MG63 (cell line): ENCODE measurements around the gene CCL18. TPM values are rescaled to one million over a fixed set of nuclear protein-coding genes. Genes with fewer than 3 reads are reported as not detected.
"Not testable (repeated sequence)": the region's sequence is repeated elsewhere in the genome, so short reads cannot be mapped to it uniquely, and the experiment has no call there.

Source experiments
- DNase-seq: peaks from one replicate; pipeline ENCODE4 v3.0.0-alpha.2; 2020
- H3K27me3 ChIP-seq: fragments of 250-450 bp; sonication (Bioruptor Pico); 2 replicates; pipeline ENCODE4 v1.5.1; 2020; ENCODE audit warnings: mild to moderate bottlenecking, moderate library complexity
- H3K36me3 ChIP-seq: fragments of 250-450 bp; sonication (Bioruptor Pico); 2 replicates; pipeline ENCODE4 v1.5.1; 2020; ENCODE audit warnings: mild to moderate bottlenecking, moderate library complexity
- H3K4me3 ChIP-seq: fragments of 250-450 bp; sonication (Bioruptor Pico); 2 replicates; pipeline ENCODE4 v1.5.1; 2020; ENCODE audit warnings: mild to moderate bottlenecking, moderate library complexity
- H3K9me3 ChIP-seq: fragments of 250-450 bp; sonication (Bioruptor Pico); 2 replicates; pipeline ENCODE4 v1.5.1; 2020; ENCODE audit warnings: mild to moderate bottlenecking, moderate library complexity
- total RNA-seq: library from RNA; depleted of rRNA; stranded (reverse); fragments of >200 nt; shearing (Covaris generic); gene quantifications from 2 replicates; pipeline ENCODE4 v1.2.3, GENCODE V29; 2014; ENCODE audit warnings: low replicate concordance; rRNA removed

The CCL18 gene
- total RNA-seq: not detected in 2 replicates

GRCh38 chr17:36063786-36064541 is at the start of gene CCL18:
Gene CCL18, plus strand, starts transcription at chr17:36064272. Its CDS starts 71 bp downstream, at chr17:36064343.
- H3K27me3 ChIP-seq: peaks cover 9% of the 10 kb centered on the region
- H3K4me3 ChIP-seq: no peak within 1 kb of the TSS
- no peaks in the 10 kb centered on the region for H3K9me3 ChIP-seq
- DNase-seq: no peak
- no peaks in the 10 kb centered on the region for H3K36me3 ChIP-seq

GRCh38 chr17:36014946-36015345 is 49.1 kb upstream of the CCL18 start:
- Histone ChIP-seq H3K9me3 (no peaks in the 10 kb centered on the region; the same call in 1 of the 2 replicates), H3K36me3 (no peaks in the 10 kb centered on the region), H3K27me3 (peaks cover 6% of the 10 kb centered on the region; the same call in 1 of the 2 replicates), H3K4me3 (no peak overlapping the region)
- DNase-seq: no peak

GRCh38 chr17:36015895-36016294 is 48.2 kb upstream of the CCL18 start:
- peaks cover 12% of the 10 kb centered on the region for H3K27me3 ChIP-seq
- not testable (repeated sequence) for H3K9me3 ChIP-seq, DNase-seq, H3K36me3 ChIP-seq, H3K4me3 ChIP-seq

GRCh38 chr17:36016555-36016954 is 47.5 kb upstream of the CCL18 start:
- H3K36me3 ChIP-seq: no peaks in the 10 kb centered on the region
- no peaks in the 10 kb centered on the region for H3K9me3 ChIP-seq
- no peak for DNase-seq
- H3K4me3 ChIP-seq: no peak overlapping the region
- peaks cover 14% of the 10 kb centered on the region for H3K27me3 ChIP-seq

GRCh38 chr17:36017799-36018198 is 46.3 kb upstream of the CCL18 start, which contains the start of gene CCL23:
Gene CCL23, minus strand, starts transcription at chr17:36017972. Its CDS starts 75 bp downstream, at chr17:36017897.
- H3K9me3 ChIP-seq: no peaks in the 10 kb centered on the region
- no peaks in the 10 kb centered on the region for H3K36me3 ChIP-seq
- peaks cover 16% of the 10 kb centered on the region for H3K27me3 ChIP-seq
- no peak within 1 kb of the TSS for H3K4me3 ChIP-seq
- DNase-seq: no peak

- no peak overlapping the region for H3K4me3 ChIP-seq
- no peaks in the 10 kb centered on the region for H3K9me3 ChIP-seq
- no peak for DNase-seq
Measured at GRCh38 chr17:36019423-36019822, 44.6 kb upstream of the CCL18 start.

DNA sequence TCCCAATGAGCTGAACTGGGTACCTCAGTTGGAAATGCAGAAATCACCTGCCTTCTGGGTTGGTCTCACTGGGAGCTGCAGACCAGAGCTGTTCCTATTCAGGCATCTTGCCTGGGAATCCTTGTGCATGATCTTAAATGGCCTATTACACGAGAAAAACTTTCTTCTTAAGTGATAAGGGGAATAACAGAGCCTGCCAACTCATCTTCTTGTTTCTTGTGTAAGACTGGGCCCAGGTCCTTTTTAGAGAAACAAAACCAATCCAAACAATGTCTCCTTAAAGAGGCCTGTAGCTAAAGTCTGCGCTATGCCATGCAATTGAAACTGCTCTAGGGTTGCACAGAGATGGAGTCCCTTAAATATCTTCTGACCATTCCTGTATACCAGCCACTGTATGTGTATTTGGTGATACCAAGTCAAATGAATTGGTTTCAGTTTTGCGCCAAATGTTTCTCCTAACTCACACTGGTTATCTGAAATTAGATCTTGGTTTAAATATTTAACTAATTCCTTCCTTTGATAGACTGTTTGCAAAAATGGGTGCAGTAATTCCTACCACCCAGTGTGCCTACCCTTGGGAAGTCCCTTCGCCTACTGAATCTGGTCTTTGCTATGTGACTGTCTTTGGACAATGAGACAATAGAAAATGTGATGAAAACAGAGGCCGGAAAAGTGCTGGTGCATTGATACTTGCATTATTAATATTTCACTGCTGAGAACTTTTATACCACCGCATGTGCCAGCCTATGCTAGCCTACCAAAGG is 39.8 kb upstream of the CCL18 start:
- no peaks in the 10 kb centered on the region for H3K36me3 ChIP-seq
- H3K27me3 ChIP-seq: peaks cover 14% of the 10 kb centered on the region
- no peak overlapping the region for H3K4me3 ChIP-seq
- H3K9me3 ChIP-seq: no peaks in the 10 kb centered on the region
- DNase-seq: no peak

More at GRCh38 chr17:36019423-36019822, 44.6 kb upstream of the CCL18 start:
- no peaks in the 10 kb centered on the region for H3K36me3 ChIP-seq
- H3K27me3 ChIP-seq: peaks cover 16% of the 10 kb centered on the region

DNA sequence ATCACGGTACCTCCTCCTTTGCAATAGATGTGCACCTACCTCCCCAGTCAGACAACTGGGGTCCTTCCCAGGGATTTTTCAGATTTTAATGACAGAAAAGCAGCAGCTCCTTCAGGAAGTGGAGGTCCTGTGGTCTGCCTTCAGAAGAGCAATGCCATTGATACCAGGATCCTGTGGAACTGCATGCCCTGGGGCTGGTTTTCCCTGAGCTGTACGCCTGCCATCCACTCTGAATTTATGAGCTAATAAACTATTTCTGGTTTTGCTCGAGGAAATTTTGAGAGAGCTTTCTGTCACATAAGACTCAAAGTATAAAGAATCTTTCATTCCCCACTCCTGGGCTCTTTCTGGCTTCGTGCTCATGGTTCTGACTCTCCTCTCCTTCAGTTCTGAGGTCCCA is 36.3 kb upstream of the CCL18 start:
- no peaks in the 10 kb centered on the region for H3K36me3 ChIP-seq
- no peaks in the 10 kb centered on the region for H3K9me3 ChIP-seq
- H3K4me3 ChIP-seq: no peak overlapping the region
- no peak for DNase-seq
- H3K27me3 ChIP-seq: 0 out of 2 replicates have a peak, but pooled peaks cover 5% of the 10 kb centered on the region

- DNase-seq: no peak
- no peaks in the 10 kb centered on the region for H3K9me3 ChIP-seq
- H3K27me3 ChIP-seq: peaks cover 6% of the 10 kb centered on the region; the same call in 1 of the 2 replicates
- H3K4me3 ChIP-seq: no peak overlapping the region
- H3K36me3 ChIP-seq: no peaks in the 10 kb centered on the region
Measured at GRCh38 chr17:36030956-36031355, 33.1 kb upstream of the CCL18 start.

DNA sequence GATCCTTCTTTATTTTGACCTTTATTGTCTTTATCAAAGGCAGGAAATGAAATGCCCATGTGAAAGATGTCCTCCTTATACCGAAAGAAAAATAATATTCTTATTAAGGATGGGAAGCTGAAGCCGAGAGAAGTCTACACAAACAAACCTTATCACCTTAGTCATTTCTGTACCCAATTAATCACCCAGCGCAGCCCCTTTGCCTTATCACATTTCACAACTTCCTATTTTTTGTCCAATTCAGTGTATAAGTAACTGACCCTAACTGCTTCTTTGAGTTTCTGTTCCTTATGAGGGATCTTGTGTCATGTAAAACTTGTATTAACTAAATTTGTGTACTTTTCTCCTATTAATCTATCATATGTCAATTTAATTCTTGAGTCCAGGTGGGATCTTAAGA is 29.9 kb upstream of the CCL18 start:
- Histone ChIP-seq H3K9me3 (no peaks in the 10 kb centered on the region), H3K36me3 (no peaks in the 10 kb centered on the region), H3K4me3 (no peak overlapping the region), H3K27me3 (peaks cover 6% of the 10 kb centered on the region; the same call in 1 of the 2 replicates)
- DNase-seq: no peak

DNA sequence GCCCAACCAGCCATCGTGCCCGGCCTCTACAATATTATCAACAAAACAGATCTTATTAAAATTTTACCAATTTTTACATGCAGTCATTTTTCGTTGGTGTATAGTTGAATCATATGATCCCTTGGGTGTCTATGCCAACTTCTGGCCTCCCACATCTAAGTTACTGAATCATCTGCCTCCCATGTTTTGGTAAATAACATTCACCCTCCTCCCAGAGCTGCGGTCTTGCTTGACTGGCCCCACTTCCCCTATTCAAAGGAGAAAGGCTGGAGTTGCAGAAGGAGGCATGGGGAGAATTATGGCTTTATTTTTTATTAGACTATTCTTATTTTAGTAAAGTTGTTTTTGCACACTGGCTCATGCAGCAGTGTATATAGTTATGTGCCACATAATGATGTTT is 27.8 kb upstream of the CCL18 start:
- Histone ChIP-seq H3K4me3 (no peak overlapping the region), H3K9me3 (no peaks in the 10 kb centered on the region), H3K36me3 (no peaks in the 10 kb centered on the region), H3K27me3 (peaks cover 6% of the 10 kb centered on the region; the same call in 1 of the 2 replicates)
- no peak for DNase-seq

GRCh38 chr17:36048066-36048465 is 16.0 kb upstream of the CCL18 start:
- no peaks in the 10 kb centered on the region for H3K36me3 ChIP-seq
- no peak for DNase-seq
- H3K4me3 ChIP-seq: no peak overlapping the region
- H3K9me3 ChIP-seq: peaks cover 10% of the 10 kb centered on the region
- peaks cover 5% of the 10 kb centered on the region for H3K27me3 ChIP-seq

GRCh38 chr17:36049643-36050042 is 14.4 kb upstream of the CCL18 start:
- H3K4me3 ChIP-seq: no peak overlapping the region
- peaks cover 10% of the 10 kb centered on the region for H3K9me3 ChIP-seq
- DNase-seq: no peak
- no peaks in the 10 kb centered on the region for H3K36me3 ChIP-seq
- peaks cover 7% of the 10 kb centered on the region for H3K27me3 ChIP-seq

DNA sequence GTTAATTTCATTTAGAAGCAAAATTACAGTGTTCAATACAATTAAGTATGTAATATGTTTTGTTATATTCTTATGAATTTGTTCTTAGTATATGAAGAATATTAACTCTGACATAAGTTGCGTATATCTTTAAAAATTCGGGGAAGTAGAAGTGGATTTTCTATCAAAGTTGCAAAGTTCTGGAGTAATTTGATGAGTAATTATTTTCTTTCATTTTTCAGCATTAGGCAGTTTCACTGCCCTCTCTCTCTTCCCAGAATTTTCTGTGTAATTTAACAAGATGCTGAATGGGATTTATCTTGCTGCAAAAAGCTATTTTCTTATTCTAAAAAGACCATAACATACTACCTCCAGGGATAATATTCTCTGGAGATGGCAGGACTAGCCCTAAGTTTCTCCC is 8.9 kb upstream of the CCL18 start:
- no peak for DNase-seq
- no peak overlapping the region for H3K4me3 ChIP-seq

GRCh38 chr17:36055921-36056520 is 8.1 kb upstream of the CCL18 start:
- Histone ChIP-seq H3K9me3 (no peaks in the 10 kb centered on the region; the same call in 1 of the 2 replicates), H3K36me3 (no peaks in the 10 kb centered on the region), H3K27me3 (peaks cover 16% of the 10 kb centered on the region), H3K4me3 (no peak overlapping the region)
- DNase-seq: no peak

More for the DNA sequence above, 8.9 kb upstream of the CCL18 start:
- Histone ChIP-seq H3K36me3 (no peaks in the 10 kb centered on the region), H3K27me3 (peaks cover 13% of the 10 kb centered on the region), H3K9me3 (no peaks in the 10 kb centered on the region; the same call in 1 of the 2 replicates)

GRCh38 chr17:36057911-36058310 is 6.2 kb upstream of the CCL18 start:
- Histone ChIP-seq H3K36me3 (no peaks in the 10 kb centered on the region), H3K4me3 (no peak overlapping the region), H3K27me3 (peaks cover 13% of the 10 kb centered on the region), H3K9me3 (no peaks in the 10 kb centered on the region)
- DNase-seq: no peak

DNA sequence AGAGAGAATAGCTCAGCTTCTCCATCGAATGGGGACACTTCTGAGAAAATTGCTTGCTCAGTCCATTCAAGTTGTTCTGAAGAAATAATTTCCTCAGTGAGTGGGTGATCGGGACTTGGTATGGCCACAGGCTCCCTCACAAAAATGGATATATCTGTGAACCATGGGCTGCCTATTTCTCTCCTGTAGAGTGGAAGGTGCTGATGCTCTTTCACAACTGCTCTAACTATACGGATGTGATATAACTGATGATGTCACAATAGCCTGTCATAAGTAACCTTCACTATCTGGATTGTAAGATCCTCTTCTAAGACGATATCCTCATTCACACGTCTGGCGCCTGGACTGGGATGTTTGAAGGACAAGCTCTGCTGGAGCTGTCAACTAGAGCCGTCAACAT is 4.7 kb upstream of the CCL18 start:
- Histone ChIP-seq H3K4me3 (no peak overlapping the region), H3K9me3 (no peaks in the 10 kb centered on the region), H3K27me3 (peaks cover 11% of the 10 kb centered on the region), H3K36me3 (no peaks in the 10 kb centered on the region)
- no peak for DNase-seq
